A204.1 (cell line): ENCODE results near the gene JPT2.

ENCODE experiments used
- FAIRE-seq: peaks from 2 replicates; lab custom pipeline; 2012; peaks lifted over from hg19 to GRCh38; lab: Jason Lieb, UNC

The JPT2 gene

GRCh38 chr16:1653023-1653422 is 25.1 kb upstream of the JPT2 start:
- FAIRE-seq, result no peak

- no peak for FAIRE-seq
Measured at GRCh38 chr16:1654505-1655268, 23.4 kb upstream of the JPT2 start.

GRCh38 chr16:1655269-1655807 is 22.7 kb upstream of the JPT2 start:
- FAIRE-seq, result no peak

GRCh38 chr16:1655909-1656807 is 21.9 kb upstream of the JPT2 start:
- FAIRE-seq, result no peak

- FAIRE-seq, result no peak
Measured at GRCh38 chr16:1656808-1657617, 21.1 kb upstream of the JPT2 start.

- FAIRE-seq, result no peak
Measured at GRCh38 chr16:1657841-1658240, 20.2 kb upstream of the JPT2 start.

GRCh38 chr16:1659031-1659430 is 19.0 kb upstream of the JPT2 start:
- no peak for FAIRE-seq

- no peak for FAIRE-seq
Measured at GRCh38 chr16:1661826-1662225, 16.3 kb upstream of the JPT2 start.

- no peak for FAIRE-seq
Measured at GRCh38 chr16:1662543-1662942, 15.5 kb upstream of the JPT2 start.

- no peak for FAIRE-seq
Measured at GRCh38 chr16:1665829-1666228, 12.2 kb upstream of the JPT2 start.

GRCh38 chr16:1666316-1666715 is 11.8 kb upstream of the JPT2 start:
- FAIRE-seq, result no peak

GRCh38 chr16:1667271-1667670 is 10.8 kb upstream of the JPT2 start:
- FAIRE-seq, result no peak

GRCh38 chr16:1667916-1668315 is 10.2 kb upstream of the JPT2 start:
- FAIRE-seq, result no peak

- no peak for FAIRE-seq
Measured at GRCh38 chr16:1668612-1669319, 9.3 kb upstream of the JPT2 start.

GRCh38 chr16:1669698-1670097 is 8.4 kb upstream of the JPT2 start:
- FAIRE-seq, result no peak

GRCh38 chr16:1670371-1670770 is 7.7 kb upstream of the JPT2 start:
- FAIRE-seq, result no peak

GRCh38 chr16:1670866-1671265 is 7.2 kb upstream of the JPT2 start:
- no peak for FAIRE-seq

GRCh38 chr16:1673424-1674151 is 4.5 kb upstream of the JPT2 start:
- no peak for FAIRE-seq

GRCh38 chr16:1674306-1674705 is 3.8 kb upstream of the JPT2 start:
- FAIRE-seq, result no peak

- FAIRE-seq, result no peak
Measured at GRCh38 chr16:1674751-1675664, 3.1 kb upstream of the JPT2 start.
